KG1 (cell line): ENCODE measurements around the gene HERC2.
"Not testable (repeated sequence)": the region's sequence is repeated elsewhere in the genome, so short reads cannot be mapped to it uniquely, and the experiment has no call there.

Experiments
- DNase-seq: peaks from one replicate; lab custom pipeline; 2025; lab: John Stamatoyannopoulos, UW

Gene HERC2

GRCh38 chr15:28131400-28131799 lies 190.6 kb downstream of the HERC2 start:
- no peak for DNase-seq

GRCh38 chr15:28130651-28131050 lies 191.3 kb downstream of the HERC2 start:
- DNase-seq: no peak

- no peak for DNase-seq
Measured at GRCh38 chr15:28129231-28129848, 192.6 kb downstream of the HERC2 start.

GRCh38 chr15:28128031-28128430 lies 193.9 kb downstream of the HERC2 start:
- no peak for DNase-seq

- DNase-seq: no peak
Measured at GRCh38 chr15:28127036-28127435, 194.9 kb downstream of the HERC2 start.

GRCh38 chr15:28125673-28126651 lies 196.0 kb downstream of the HERC2 start:
- no peak for DNase-seq

- DNase-seq: no peak
Measured at GRCh38 chr15:28124841-28125240, 197.1 kb downstream of the HERC2 start.

GRCh38 chr15:28123408-28124023 lies 198.5 kb downstream of the HERC2 start:
- DNase-seq: no peak

- DNase-seq: no peak
Measured at GRCh38 chr15:28122038-28122949, 199.7 kb downstream of the HERC2 start.

- DNase-seq: not testable (repeated sequence)
Measured at GRCh38 chr15:28121577-28121976, 200.4 kb downstream of the HERC2 start.

GRCh38 chr15:28120359-28120640 lies 201.7 kb downstream of the HERC2 start:
- no peak for DNase-seq

- no peak for DNase-seq
Measured at GRCh38 chr15:28118531-28118930, 203.4 kb downstream of the HERC2 start.

GRCh38 chr15:28118083-28118482 lies 203.9 kb downstream of the HERC2 start:
- no peak for DNase-seq

GRCh38 chr15:28117432-28117990 lies 204.5 kb downstream of the HERC2 start:
- DNase-seq: no peak

GRCh38 chr15:28116521-28117431 lies 205.2 kb downstream of the HERC2 start:
- no peak for DNase-seq

- DNase-seq: no peak
Measured at GRCh38 chr15:28115871-28116270, 206.1 kb downstream of the HERC2 start.

- no peak for DNase-seq
Measured at GRCh38 chr15:28114721-28115622, 207.0 kb downstream of the HERC2 start.

- no peak for DNase-seq
Measured at GRCh38 chr15:28114114-28114455, 207.9 kb downstream of the HERC2 start.

- DNase-seq: no peak
Measured at GRCh38 chr15:28113394-28114113, 208.4 kb downstream of the HERC2 start.
